Measurements from ENCODE around the gene ZNF516.

ZNF516 gene

DNA sequence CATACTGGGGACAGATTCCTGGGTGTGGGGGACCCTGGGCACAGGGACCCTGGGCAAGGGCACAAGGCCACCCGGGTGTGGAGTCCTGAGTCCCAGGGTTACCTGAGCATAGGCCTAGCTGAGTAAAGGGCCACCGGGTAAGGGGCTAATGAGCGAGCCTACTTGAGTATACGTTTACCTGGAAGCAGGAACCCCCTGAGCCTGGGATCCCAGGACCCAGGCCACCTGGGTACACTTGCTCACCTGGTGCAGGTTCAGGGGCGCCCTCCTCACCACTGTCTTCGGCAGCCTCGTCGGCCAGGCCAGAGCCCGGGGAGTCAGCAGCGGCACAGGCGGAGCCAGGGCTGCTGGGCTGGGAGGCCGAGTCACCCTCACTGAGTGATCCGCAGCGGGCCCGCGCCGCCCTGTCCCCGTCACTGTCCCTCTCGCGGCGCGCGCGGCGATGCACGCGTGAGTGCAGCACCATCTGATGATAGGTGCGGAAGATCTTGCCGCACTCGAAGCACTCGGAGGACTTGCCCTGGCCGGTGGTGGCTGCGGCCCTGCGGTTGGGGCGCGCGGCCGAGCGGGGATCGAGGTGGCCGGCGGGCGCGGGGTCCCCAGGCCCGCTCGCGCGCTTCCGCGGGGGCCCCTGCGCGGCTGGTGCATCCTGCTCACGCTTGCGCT, 53.9 kb downstream of the ZNF516 start:
- DNase-seq = no peak

DNA sequence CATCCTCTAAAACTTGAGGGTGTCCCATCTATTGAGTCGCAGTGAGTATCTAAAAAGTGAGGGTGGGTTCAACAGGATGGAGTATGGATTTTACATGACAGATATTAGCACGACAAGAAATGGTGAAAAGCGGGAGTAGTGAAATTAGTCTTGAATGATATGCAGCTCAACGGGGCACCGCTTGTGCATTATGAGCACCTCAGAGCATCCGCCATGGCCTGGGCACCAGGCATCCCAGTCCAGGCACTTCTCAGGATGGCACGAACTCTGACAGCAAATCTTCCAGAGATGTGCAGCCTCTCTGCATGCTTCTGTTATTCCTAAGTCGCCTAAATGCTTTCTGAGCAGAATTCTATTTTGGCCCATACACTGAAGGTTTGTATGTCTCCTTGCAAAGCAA, 57.1 kb downstream of the ZNF516 start:
- DNase-seq = no peak

DNA sequence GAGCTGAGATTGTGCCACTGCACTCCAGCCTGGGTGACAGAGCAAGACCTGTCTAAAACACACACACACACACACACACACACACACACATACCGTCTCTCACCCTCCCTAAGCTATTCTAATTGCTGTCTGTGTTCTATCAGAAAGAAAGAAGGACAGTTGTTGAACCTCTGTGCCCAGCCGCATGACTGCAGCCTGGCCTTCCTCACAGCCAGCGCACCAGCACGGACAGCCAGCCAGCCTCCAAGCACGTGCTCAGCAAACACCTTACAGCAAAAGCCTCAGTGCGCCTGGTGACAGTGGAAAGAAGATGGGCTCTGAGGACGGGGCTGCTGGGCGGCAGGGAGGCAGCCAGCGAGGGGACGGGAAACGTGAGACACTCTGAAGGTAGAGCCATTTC, 58.0 kb downstream of the ZNF516 start:
- DNase-seq = no peak

DNA sequence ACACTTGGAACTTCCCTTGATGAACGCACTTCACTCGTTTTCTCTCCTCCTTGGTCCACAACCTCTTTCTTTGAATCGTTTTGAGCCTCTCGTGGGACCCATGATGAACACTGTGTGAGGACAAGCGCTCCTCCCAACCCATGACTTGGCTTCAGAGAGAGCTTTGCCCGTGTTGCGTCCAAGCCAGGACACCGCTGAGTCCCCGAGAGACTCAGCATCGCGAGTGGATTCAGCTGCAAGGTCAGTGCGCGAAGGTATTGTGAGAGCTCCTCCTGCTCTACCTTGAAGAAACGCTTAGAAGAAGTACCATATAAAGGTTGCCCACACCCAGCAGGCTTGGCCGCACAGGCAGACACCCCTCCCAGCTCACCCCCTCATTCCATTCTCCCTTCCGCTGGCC, 58.7 kb downstream of the ZNF516 start:
- DNase-seq = no peak

DNA sequence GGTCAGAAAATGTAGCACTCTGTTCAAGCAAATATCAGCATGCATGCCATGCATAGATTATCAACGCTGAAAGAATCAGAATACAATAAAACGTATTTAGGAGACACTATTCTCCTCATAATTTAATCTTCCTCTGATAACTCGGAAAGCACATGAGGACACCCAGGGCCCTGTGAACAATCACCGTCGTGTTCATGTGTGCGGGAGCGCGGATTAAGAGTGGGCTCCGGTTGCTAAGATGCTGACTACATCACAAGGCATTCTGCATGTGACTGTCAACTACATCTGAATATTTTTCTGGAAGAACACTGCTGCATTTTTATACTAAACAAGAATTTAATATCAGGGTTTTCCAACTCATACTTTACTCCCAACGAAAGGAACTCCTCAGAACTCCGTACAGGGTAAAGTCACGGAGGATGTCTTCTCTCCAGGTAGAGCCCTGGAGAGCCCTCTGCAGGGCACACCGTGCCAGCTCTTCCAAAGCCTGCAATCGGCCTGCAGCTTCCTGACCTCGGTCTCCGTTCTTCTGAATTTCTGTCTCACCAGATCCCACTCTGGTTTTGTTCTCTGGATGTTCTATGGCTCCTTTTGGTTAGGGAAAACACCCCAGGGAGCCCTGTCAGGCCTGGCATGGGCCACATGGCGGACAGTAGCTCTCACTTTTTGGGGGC, 59.6 kb downstream of the ZNF516 start:
- DNase-seq = no peak

DNA sequence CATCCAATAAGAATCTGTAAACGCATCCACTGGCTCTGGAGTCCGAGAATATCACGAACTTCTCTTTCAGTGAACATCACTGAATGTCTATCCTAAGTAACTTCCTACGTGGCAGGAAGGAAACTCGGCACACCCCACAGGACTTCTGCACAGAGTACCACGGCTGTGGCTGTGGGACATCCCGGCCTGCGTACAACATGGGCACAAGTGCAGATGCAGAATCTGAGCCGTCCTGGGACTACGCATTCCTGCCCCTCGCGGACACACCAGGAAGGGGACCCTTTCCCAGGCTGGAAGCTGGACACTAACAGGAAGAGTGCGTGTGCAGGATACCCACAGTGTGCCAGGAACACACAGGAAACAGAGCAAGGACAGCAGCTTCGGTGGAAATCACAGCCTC, 60.6 kb downstream of the ZNF516 start:
- DNase-seq = no peak

DNA sequence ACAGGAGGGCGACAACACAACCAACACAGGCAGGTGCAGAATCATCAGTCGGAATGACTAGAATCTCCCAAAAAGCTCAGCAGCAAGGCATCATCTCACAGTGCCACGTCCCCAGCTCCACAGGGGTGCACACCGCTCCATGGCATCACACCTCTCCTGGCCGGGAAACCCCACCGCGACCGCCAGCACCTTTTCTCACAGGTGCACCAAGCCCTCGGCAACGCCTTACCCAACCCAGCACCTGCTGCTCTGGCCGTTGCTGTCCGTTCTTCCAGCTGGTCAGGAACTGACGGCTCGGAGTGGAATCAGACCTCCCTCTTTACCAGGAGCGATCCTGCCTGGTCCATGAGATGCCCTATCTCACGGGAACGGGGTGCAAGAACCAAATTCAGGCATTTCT, 61.3 kb downstream of the ZNF516 start:
- no peak for DNase-seq

DNA sequence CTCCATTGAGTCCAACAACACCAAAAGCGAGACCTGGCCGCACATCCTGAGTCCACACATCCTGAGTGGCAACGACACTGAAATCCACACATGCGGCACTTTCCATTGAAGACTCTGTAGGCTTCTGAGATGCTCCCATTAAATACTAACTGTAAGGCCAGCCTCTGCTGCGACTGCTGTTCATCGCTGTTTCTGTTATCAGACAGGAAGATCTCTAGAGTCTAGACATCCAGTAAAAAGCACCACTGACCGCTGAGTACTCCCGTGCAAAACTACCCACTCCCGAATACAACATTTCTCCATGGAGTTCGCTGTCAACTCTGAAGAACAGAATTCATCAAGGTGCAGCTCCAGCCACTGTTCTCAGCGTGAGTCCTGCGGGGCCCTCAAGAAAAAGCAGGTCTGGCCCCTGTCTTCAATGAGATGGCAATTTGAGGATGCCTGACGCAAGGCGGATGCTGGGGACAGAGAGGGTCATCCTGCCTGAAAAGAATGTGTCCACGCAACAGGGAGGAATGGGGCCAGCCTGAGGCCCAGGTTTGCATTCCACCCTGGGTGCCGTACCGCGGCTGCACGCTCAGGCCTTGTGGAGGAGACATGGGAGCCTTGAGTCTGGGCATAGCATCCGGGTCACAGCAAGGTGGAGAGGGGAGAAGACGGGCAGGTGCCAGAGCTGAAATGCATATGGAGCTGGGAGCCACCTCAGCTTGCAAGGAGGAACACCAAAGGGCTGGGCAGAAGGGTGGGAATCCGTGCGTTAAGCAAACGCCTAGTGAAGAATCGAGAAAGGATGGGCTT, 61.9 kb downstream of the ZNF516 start:
- DNase-seq = no peak

DNA sequence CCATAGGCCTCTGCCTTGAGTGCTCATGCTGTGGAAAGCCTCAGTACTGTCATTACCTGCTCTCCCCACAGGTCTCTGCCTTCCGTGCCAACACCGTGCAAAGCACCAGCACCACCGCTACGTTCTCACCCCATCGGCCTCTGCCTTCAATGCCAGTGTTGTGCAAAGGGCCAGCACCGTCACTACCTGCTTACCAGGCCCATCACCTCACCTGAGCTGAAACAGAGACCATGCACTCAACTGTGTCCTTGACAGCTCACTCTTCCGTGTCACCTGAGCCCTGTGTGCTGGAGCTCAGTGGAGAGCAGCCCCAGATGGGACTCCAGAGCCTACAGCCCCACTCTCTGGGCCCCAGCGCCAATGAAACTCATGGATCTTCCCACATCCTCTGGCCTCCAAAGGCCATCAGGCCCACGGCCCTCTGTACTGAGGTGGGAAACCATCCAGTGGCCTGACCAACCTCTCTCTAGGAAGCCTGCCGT, 62.7 kb downstream of the ZNF516 start:
- DNase-seq = no peak

DNA sequence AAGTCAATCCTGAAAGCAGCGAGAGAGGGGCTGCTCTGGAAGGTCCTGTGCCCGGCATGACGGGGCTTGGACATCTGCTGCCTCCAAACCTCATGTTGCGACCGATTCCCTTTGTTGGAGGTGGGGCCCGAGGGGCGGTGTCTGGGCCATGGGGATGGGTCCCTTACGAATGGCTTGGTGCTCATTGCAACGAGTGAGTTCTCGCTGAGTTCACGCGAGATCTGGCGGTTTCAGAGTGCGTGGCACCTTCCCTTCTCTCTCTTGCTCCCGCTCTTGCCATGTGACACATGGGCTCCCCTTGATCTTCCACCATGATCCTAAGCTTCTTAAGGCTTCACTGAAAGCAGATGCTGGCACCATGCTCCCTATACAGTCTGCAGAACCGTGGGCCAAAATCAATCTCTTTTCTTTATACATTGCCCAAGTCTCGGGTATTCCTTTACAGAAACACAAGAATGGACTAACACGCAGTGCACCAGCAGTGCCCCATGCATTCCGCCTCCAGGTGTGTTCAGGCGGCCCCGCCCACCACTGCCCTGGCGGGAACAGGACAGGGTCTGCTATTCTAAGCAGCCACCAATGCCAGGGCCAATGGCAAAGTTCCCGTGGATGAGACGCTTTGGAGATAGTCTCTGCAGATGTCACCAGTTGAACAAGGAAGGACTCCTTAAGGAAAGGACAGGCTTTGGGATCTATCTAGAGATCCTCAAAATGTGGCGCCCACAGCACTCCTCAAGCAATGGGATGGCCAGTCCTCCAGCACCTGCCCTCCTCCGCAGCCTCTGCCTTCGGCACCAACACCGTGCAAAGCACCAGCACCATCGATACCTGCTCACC, 63.4 kb downstream of the ZNF516 start:
- no peak for DNase-seq

DNA sequence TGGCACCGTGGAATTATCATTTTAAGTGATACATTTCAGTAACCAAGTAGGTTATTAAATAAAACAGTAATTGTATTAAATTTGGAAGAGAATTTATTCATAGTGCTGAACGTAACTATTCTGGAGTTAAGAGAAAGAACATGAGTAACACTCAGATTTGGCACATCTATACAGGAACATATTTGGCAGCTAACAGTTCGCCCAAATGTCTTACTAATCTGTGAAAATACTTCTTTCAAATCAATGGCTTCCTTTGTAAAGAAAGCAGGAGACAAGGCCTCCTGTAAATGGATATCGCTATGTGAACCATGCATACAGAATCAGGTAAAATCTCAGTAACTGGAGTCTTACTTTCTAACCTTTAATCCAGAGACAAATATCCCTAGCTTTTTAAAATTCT, 64.4 kb downstream of the ZNF516 start:
- no peak for DNase-seq

DNA sequence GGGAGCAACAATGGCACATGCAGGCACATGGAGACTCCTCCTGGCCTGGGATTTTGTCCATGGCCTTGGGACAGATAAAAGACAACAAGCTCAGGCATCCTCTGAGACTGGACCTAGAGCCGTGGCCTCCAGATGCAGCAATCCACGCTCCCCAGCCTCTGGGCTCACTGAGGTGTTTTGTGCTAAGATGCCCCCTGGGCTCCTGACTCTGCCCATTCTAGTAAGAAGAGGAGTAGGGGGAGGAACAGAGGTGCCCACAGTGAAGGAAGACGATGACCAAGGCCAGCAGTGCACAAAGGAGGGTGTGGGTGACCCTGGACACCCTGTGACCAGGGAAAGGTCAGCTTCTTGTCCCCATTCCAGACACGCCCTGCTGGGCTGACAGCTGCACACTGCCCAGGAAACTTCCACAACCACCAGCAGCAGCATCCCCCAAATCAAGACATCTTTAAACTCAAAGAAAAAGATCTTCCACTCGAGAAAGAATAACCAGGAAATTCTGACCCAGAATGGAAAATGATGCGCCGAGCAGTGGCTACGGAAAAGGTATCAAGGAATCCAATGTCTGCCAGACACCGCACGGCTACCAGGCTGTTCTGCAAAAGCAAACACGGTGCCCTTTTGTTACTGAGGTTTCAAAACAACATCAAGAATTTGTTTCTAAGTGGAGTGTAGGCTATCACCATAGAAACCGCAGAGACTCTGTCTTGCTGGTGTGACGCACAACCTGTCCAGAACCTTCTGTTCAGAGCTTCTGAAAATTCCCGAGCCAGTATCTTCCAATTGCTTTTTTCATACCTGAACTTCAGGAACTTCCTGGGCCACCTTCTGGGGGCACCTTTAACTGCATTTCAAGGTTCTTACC, 65.5 kb downstream of the ZNF516 start:
- DNase-seq = no peak

DNA sequence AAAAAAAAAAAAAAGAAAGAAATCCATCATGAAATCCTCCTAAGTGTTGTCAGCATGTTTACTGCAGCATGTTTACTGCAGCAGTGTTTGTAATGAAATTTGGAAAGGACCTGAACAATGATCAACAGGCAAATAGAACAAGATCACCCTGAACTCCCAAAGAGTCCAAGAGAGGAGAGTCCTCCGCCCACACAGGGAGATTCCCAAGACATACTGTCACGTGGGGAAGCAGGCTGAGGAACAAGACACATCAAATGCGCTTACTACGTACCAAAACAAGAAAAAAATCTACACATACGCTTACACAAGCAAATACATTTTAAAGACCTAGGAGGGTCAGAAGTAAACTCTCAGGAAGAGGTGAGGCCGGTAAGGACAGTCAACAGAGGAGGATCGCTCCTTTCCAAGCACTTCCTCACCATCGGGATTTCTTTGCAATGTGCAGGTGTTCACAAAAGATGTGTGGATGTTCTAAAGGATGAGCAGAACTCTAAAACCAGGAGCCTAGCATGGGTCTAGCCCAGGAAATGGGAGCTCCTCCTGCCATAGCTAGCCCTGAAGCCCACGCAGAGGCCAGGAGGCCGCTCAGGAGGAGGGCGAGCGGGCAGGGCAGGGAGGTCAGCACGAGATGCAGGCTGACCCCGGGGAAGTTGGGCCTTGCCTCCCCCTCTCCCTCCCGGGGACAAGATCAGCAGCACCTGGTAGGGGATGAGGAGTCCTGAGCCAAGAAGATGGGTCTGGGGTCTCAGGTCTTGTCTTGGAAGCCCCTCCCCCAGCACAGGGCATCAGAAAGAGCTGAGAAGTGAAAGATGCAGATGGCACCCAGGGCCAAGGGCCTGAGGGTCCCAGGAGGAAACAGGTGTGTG, 66.4 kb downstream of the ZNF516 start:
- DNase-seq = no peak

DNA sequence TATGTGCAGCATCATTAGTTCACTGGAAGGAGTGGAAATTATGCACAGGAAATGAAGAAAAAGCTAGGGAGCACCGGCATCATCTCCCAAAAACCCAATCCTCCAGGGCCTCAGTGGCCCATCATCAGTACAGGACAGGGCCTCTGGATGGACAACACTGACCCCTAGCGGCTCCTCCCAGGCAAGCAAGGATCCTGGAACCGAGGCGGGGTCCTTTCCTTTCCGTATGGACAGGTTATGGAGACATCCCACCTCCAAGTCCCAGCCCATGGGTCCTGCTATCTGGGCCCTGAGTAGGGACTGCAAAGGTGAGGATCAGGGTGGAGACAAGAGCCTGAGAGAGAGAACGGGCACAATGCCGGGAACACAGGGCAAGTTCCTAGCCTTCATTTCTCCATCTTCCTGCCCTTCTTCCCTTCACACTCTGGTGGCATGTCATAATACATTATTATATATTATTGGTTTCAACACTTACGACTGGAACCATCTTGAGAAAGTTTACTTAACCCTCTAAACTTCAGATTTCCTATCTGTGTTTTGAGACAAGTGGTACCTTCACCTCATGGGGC, 68.2 kb downstream of the ZNF516 start:
- no peak for DNase-seq

DNA sequence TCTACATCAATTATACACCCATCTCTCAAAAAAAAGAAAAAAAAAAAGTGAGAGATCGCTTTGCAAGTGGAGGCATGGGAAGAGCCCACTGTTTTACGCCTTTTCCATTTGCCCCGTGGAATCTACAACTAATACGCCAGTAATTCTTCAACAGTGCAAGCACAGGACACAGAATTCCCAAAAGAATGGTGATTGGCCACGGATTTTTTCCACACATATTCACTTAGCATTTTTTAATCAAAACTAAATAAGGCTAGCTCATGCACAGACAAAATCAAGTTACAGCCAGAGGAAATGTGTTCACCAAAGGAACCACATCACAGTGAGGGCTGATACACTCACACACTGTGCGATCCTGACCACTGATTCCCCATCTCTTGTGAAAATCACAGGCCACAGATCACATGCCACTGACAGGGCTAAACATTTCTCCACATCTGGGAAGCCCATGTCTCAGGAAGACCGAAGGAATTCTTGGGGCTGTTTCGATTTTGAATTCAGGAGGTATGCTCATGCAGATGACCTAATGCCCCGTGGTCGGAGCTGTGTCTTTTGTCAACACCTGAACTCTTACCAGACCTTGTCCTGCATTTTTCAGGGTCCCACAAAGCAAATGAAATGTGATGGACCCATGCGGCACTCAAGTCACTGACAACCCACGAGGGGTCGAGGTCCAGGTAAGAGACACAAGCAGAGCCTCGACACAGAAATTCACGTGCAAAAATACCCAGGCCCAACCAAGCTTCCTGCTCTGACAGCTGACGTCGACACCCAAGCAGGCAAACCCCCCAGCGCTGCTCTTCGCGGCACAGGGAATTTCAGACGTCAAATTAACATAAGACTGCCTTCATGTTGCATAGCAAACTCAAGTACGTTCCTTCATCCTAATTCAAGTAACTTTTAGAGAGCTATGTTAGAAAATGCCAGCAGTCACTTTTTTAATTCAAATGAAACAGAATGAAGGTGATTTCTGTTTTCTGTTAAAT, 69.6 kb downstream of the ZNF516 start:
- DNase-seq = no peak

DNA sequence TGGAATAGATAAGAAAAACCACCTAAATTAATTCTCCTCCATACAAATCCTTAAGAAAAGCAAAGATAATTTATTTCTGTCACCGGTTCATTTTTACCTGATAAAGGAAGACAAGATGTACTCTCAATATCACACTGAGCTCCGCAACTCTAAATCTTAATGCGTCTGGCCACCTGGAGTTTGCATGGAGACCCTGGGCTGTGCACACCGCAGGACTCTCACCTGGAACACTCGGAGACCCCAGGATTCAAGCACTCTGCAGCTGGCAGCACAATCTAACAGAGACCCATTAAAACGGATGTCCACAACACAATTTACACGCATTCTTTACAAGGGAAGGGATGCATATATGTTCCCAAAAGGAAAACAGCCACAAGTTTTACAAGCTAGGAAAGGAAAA, 72.2 kb downstream of the ZNF516 start:
- DNase-seq = no peak

DNA sequence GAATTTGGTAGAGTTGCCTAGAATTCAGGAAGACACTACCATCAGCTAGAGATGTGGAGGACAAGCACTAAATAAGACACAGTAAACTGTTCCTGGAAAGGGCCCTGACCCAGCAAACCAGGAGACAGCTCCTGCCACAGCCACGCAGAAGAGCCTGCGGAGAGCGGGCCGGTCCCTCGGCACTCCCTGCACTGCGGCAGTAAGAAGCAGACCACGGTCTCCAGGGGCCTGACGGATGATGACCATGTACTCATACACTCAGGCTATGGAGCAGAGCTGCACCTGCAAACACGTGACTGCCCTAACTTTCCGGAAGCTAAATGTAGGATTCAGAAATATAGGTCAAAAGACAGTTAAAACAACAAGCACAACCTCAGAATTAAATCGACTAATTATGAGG, 72.9 kb downstream of the ZNF516 start:
- no peak for DNase-seq

DNA sequence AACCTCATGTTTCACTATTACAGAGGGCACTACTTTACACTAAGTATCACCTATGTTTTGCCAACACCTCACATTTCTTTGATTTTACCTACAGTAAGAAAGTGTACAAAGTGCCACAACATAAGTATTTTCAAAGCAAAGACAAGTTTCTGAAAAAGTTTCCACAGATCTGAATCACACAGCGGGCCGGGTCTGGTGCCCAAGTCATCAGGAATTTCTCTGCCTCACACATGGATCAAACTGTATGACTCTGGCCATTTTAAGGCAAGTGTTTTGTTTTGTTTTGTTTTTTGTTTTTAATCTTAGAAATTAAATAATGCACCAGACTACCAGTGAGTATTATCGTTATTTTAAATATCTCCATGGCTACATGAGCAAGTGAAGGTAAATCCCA, 73.4 kb downstream of the ZNF516 start:
- no peak for DNase-seq

DNA sequence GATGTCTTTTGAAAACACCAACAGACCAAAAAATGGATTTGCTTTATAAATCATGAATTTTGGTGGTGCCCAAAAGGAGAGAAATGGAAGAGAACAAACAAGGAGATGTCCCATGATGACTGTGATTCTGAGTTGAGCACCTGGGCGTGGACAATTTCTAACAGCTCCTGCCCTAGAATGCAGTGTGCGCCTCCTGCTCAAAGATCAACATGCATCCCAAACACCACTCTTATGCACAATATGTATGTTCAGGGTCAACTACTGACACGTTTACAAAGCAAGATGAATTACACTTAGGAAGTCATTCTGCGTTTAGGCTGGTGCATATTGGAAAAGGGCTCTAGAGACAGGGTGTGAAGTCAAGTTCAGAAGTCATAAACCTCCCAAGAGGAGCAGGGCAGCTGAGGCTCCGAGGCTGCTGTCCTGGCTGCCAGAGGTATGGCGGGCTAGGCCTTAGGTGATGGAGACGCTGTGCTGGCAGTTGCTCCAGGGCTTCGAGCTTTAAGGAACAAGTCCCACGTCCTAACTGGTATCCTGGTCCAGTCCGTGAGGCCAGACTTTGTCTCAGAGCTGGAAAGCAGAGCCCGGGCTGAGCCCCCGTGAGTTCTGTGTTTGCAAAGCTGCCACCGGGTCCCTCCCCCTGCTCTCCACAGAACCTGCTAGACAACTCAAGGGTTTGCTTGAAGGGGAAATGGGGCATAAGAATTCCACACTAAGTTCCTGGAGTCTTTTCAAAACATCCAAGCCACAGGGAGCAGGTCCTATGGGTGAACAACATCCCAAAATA, 74.0 kb downstream of the ZNF516 start:
- DNase-seq = no peak
